HL-60/S4 (cell line): ENCODE data around the gene PHYKPL.

Experiments
- in situ Hi-C: fragments of 300-500 bp; cut with MboI; formaldehyde crosslinking; loops from 2 replicates; pipeline ENCODE4 v1.14.3; 2022; ENCODE audit warnings: low sequenced_read_pairs

The PHYKPL gene

GRCh38 chr5:178211095-178212048, 21.2 kb downstream of the PHYKPL start:
- in situ Hi-C loops, result no loop called here

GRCh38 chr5:178210686-178211085, 21.9 kb downstream of the PHYKPL start:
- in situ Hi-C loops, result no loop called here

GRCh38 chr5:178210073-178210535, 22.5 kb downstream of the PHYKPL start:
- in situ Hi-C loops, result no loop called here

GRCh38 chr5:178209334-178210072, 23.1 kb downstream of the PHYKPL start:
- in situ Hi-C loops, result no loop called here

- in situ Hi-C loops, result no loop called here
These were observed 23.9 kb downstream of the PHYKPL start for GRCh38 chr5:178208540-178209227.

- in situ Hi-C loops, result no loop called here
These were observed 24.7 kb downstream of the PHYKPL start for GRCh38 chr5:178207917-178208280.

GRCh38 chr5:178207183-178207916, 25.3 kb downstream of the PHYKPL start:
- in situ Hi-C loops, result no loop called here

GRCh38 chr5:178206166-178207101, 26.2 kb downstream of the PHYKPL start:
- in situ Hi-C loops, result no loop called here

- in situ Hi-C loops, result no loop called here
These were observed 26.9 kb downstream of the PHYKPL start for GRCh38 chr5:178205749-178206047.

GRCh38 chr5:178204935-178205748, 27.5 kb downstream of the PHYKPL start:
- in situ Hi-C loops, result no loop called here

- in situ Hi-C loops, result no loop called here
These were observed 28.2 kb downstream of the PHYKPL start, which contains the start of gene HNRNPAB for GRCh38 chr5:178204182-178204934. TSS of gene HNRNPAB (plus strand) at chr5:178204533. CDS start at chr5:178204838, 305 bp downstream.

- in situ Hi-C loops, result no loop called here
These were observed 28.9 kb downstream of the PHYKPL start for GRCh38 chr5:178203670-178204181.

- in situ Hi-C loops, result no loop called here
These were observed 30.1 kb downstream of the PHYKPL start for GRCh38 chr5:178202541-178202940.

GRCh38 chr5:178201927-178202235, 30.7 kb downstream of the PHYKPL start:
- in situ Hi-C loops, result no loop called here

GRCh38 chr5:178201221-178201926, 31.2 kb downstream of the PHYKPL start:
- in situ Hi-C loops, result no loop called here

- in situ Hi-C loops, result no loop called here
These were observed 32.8 kb downstream of the PHYKPL start for GRCh38 chr5:178199581-178200434.
